Natural killer cell (primary cell): ENCODE results near the gene CTIF. TPM values are rescaled to one million over a fixed set of nuclear protein-coding genes. Genes with fewer than 3 reads are reported as not detected.

Experiments used
- ATAC-seq, 3 donors: fragments of 150-1000 bp in 2 of 3; fragments of 200-7000 bp in 1 of 3; cut with Tn5 transposase; 1 replicate in 1 of 3; 2 replicates in 2 of 3; pipeline ENCODE4 v1.10.0; 2021; ENCODE audit warnings: mild to moderate bottlenecking in 2 of 3, moderate library complexity in 2 of 3
- DNase-seq, 2 donors: peaks; one replicate each; pipeline versions ENCODE4 v3.0.0 to v3.0.0-alpha.2; 2013 to 2021; ENCODE audit warnings: mixed read lengths in 1 of 2
- H3K27ac ChIP-seq: one replicate; pipeline ENCODE4 v1.5.1; 2013; ENCODE audit warnings: mild to moderate bottlenecking, low read length
- H3K27me3 ChIP-seq: one replicate; pipeline ENCODE4 v1.6.1; 2013; ENCODE audit warnings: low read length; ENCODE audit not compliant: control insufficient read depth, insufficient read depth
- H3K36me3 ChIP-seq: one replicate; pipeline ENCODE4 v1.6.1; 2013; ENCODE audit warnings: low read length; ENCODE audit not compliant: control insufficient read depth, insufficient read depth
- H3K4me1 ChIP-seq: one replicate; pipeline ENCODE4 v1.6.1; 2013; ENCODE audit warnings: low read length; ENCODE audit not compliant: control insufficient read depth, insufficient read depth
- H3K4me3 ChIP-seq: one replicate; pipeline ENCODE4 v1.5.1; 2013; ENCODE audit warnings: low read length
- H3K9me3 ChIP-seq: one replicate; pipeline ENCODE4 v1.6.1; 2013; ENCODE audit warnings: low read length; ENCODE audit not compliant: control insufficient read depth, insufficient read depth
- H3K27ac Mint-ChIP-seq, 2 donors: one replicate each; pipeline ENCODE4 v1.8.0; 2022; ENCODE audit warnings: mild to moderate bottlenecking in 2 of 2, mixed read lengths in 2 of 2, moderate library complexity in 1 of 2
- H3K27me3 Mint-ChIP-seq, 2 donors: one replicate each; pipeline ENCODE4 v1.8.0; 2022; ENCODE audit warnings: low read depth in 2 of 2, mixed read lengths in 2 of 2
- H3K36me3 Mint-ChIP-seq: one replicate; pipeline ENCODE4 v1.8.0; 2022; ENCODE audit warnings: mixed read lengths
- H3K4me1 Mint-ChIP-seq, 2 donors: one replicate each; pipeline ENCODE4 v1.8.0; 2022; ENCODE audit warnings: mixed read lengths in 2 of 2
- H3K4me3 Mint-ChIP-seq: one replicate; pipeline ENCODE4 v1.8.0; 2022; ENCODE audit warnings: mild to moderate bottlenecking, moderate library complexity, mixed read lengths
- H3K9me3 Mint-ChIP-seq, 2 donors: one replicate each; pipeline ENCODE4 v1.8.0; 2022; ENCODE audit warnings: mixed read lengths in 2 of 2
- WGBS: methylation state at CpG from one replicate; pipeline ENCODE4 v1.1.7; 2013; ENCODE audit warnings: missing lambda C conversion rate; ENCODE audit not compliant: insufficient coverage; 5-methylcytosine and 5-hydroxymethylcytosine counted together
- intact Hi-C: fragments of 100-400 bp; cut with micrococcal nuclease; formaldehyde crosslinking; loops from one replicate; pipeline ENCODE4 v1.14.2; 2022
- total RNA-seq, 4 donors: library from RNA; stranded (reverse); fragments of 120-200 nt in 1 of 4; gene quantifications; one replicate each; pipeline versions ENCODE4 v1.2.3 to v1.2.4, GENCODE V29; 2013 to 2022
- TF ChIP-seq, protein P1 (sequence below): fragments of 200-600 bp; IDR thresholded peaks from one replicate; pipeline ENCODE4 v1.8.0; 2022; ENCODE audit warnings: antibody characterized with exemption

Gene CTIF
- total RNA-seq, 3 donors from 2014 or later (not counting 1 experiment from before 2014, with no cell fraction given) = 6.9 to 10.2 (median 8.2) TPM

GRCh38 chr18:48781163-48781987 lies 242.5 kb downstream of the CTIF start:
- Histone ChIP-seq H3K9me3 (no peaks in the 10 kb centered on the region), H3K27ac (no peak overlapping the region), H3K27me3 (no peaks in the 10 kb centered on the region), H3K4me3 (no peak overlapping the region), H3K36me3 (no peaks in the 10 kb centered on the region), H3K4me1 (peaks cover 64% of the 10 kb centered on the region)
- no peaks in the 10 kb centered on the region for H3K36me3 Mint-ChIP-seq
- ATAC-seq = no peak
- no peak for DNase-seq
- WGBS = 75% methylated on average over 27 of the region's 28 CpGs
- no peak overlapping the region for H3K4me3 Mint-ChIP-seq
- H3K27me3 Mint-ChIP-seq = no peaks in the 10 kb centered on the region
- TF ChIP-seq, protein P1, sequence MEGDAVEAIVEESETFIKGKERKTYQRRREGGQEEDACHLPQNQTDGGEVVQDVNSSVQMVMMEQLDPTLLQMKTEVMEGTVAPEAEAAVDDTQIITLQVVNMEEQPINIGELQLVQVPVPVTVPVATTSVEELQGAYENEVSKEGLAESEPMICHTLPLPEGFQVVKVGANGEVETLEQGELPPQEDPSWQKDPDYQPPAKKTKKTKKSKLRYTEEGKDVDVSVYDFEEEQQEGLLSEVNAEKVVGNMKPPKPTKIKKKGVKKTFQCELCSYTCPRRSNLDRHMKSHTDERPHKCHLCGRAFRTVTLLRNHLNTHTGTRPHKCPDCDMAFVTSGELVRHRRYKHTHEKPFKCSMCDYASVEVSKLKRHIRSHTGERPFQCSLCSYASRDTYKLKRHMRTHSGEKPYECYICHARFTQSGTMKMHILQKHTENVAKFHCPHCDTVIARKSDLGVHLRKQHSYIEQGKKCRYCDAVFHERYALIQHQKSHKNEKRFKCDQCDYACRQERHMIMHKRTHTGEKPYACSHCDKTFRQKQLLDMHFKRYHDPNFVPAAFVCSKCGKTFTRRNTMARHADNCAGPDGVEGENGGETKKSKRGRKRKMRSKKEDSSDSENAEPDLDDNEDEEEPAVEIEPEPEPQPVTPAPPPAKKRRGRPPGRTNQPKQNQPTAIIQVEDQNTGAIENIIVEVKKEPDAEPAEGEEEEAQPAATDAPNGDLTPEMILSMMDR = no peak
- intact Hi-C loops = no loop called here
- H3K4me1 Mint-ChIP-seq = peaks cover 20 to 38% of the 10 kb centered on the region in 2 donors
- H3K9me3 Mint-ChIP-seq = no peaks in the 10 kb centered on the region
- H3K27ac Mint-ChIP-seq = peak overlapping the region in 1 of 2 donors; percentile 45

GRCh38 chr18:48781988-48782363 lies 243.1 kb downstream of the CTIF start:
- DNase-seq (no peak), ATAC-seq (no peak)
- Histone ChIP-seq H3K4me1 (peaks cover 59% of the 10 kb centered on the region), H3K4me3 (no peak overlapping the region), H3K27ac (no peak overlapping the region), H3K9me3 (no peaks in the 10 kb centered on the region), H3K27me3 (no peaks in the 10 kb centered on the region), H3K36me3 (no peaks in the 10 kb centered on the region)
- Mint-ChIP-seq H3K27ac (no peak overlapping the region), H3K9me3 (no peaks in the 10 kb centered on the region), H3K36me3 (no peaks in the 10 kb centered on the region), H3K4me1 (peaks cover 20 to 37% of the 10 kb centered on the region in 2 donors), H3K4me3 (no peak overlapping the region), H3K27me3 (no peaks in the 10 kb centered on the region)
- intact Hi-C loops = no loop called here
- TF ChIP-seq, protein P1 = no peak
- 94% methylated on average over 2 of the region's 2 CpGs for WGBS

DNA sequence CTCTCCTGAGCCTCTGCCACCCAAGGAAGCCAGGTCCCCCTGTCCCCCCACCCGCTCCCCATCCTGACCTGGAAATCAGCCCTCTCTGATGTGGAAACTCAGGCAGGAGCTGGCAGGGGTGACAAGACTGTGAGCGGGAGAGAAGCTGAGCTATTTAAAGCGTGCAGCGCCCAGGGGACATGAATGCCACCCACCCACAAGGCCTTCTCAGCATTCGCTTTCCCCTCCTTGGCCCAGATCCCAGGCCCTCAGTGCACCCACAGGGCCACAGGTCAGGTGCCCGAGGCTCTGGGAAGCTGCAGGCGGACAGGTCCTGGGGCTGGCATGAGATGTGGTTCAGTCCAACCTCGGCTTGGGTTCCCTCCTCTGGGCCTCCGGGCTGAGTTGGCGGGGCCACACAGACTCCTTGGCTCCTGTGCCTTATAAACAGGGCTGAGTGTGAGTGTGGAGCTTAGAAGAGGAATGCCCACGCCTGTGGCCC lies 243.6 kb downstream of the CTIF start:
- 86% methylated on average over 8 of the region's 11 CpGs for WGBS
- H3K4me3 Mint-ChIP-seq = no peak overlapping the region
- no peaks in the 10 kb centered on the region for H3K27me3 Mint-ChIP-seq
- H3K4me1 ChIP-seq = peaks cover 55% of the 10 kb centered on the region
- H3K36me3 ChIP-seq = no peaks in the 10 kb centered on the region
- peaks cover 20 to 32% of the 10 kb centered on the region in 2 donors for H3K4me1 Mint-ChIP-seq
- intact Hi-C loops = no loop called here
- H3K27ac Mint-ChIP-seq = no peak overlapping the region
- H3K9me3 Mint-ChIP-seq = no peaks in the 10 kb centered on the region
- H3K27me3 ChIP-seq = no peaks in the 10 kb centered on the region
- H3K4me3 ChIP-seq = no peak overlapping the region
- no peaks in the 10 kb centered on the region for H3K36me3 Mint-ChIP-seq
- DNase-seq = no peak
- TF ChIP-seq, protein P1 = no peak
- H3K9me3 ChIP-seq = no peaks in the 10 kb centered on the region
- ATAC-seq = no peak
- no peak overlapping the region for H3K27ac ChIP-seq
